Germinal center (tissue), 1 donor: ENCODE measurements around the gene VPS4B.
"Not testable (repeated sequence)": the region's sequence is repeated elsewhere in the genome, so short reads cannot be mapped to it uniquely, and the experiment has no call there.

Experiments used
- DNase-seq: peaks from one replicate; pipeline ENCODE4 v3.0.0; 2012; ENCODE audit warnings: mixed read lengths, low spot score

Gene VPS4B

GRCh38 chr18:63422087-63422863, at the start of gene VPS4B:
VPS4B (minus strand) TSS chr18:63422476; CDS start chr18:63422259, 217 bp downstream.
- peak; percentile 98 for DNase-seq

- no peak for DNase-seq
Observed at GRCh38 chr18:63470751-63471150, 48.5 kb upstream of the VPS4B start.

DNA sequence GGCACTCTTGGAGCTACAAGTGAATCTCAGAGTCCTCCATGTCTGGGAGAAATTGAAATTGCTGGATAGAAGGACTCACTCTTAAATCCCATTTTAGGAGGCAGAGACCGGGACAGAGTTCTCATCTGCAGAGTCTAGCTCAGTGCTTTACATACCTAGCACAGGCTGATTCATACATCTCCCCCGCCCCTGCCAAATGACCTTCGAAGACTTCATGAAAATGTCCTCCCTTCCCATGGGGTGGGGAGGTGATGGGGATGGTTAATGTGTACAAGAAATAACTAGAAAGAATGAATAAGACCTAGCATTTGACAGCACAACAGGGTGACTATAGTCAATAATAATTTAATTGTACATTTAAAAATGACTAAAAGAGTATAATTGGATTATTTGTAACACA, 46.3 kb upstream of the VPS4B start:
- DNase-seq, result no peak

GRCh38 chr18:63467699-63468098, 45.4 kb upstream of the VPS4B start:
- DNase-seq, result no peak

GRCh38 chr18:63465059-63465458, 42.8 kb upstream of the VPS4B start:
- no peak for DNase-seq

GRCh38 chr18:63464434-63464833, 42.2 kb upstream of the VPS4B start:
- DNase-seq, result no peak

GRCh38 chr18:63460414-63460813, 38.1 kb upstream of the VPS4B start:
- no peak for DNase-seq

DNA sequence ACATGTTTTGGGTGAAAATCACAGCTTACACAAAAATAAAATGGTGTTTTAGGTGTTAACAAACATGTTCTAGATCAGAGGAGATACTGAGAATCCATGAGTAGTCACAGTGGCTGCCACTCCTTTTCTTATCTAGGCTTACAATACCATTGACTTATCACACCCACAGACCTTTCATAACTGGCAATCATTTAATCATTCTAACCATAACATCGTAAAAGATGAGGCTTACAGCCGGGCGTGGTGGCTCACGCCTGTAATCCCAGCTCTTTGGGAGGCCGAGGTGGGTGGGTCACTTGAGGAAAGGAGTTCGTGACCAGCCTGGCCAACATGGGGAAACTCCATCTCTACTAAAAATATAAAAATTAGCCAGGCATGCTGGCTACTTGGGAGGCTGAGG, 35.7 kb upstream of the VPS4B start:
- no peak for DNase-seq

DNA sequence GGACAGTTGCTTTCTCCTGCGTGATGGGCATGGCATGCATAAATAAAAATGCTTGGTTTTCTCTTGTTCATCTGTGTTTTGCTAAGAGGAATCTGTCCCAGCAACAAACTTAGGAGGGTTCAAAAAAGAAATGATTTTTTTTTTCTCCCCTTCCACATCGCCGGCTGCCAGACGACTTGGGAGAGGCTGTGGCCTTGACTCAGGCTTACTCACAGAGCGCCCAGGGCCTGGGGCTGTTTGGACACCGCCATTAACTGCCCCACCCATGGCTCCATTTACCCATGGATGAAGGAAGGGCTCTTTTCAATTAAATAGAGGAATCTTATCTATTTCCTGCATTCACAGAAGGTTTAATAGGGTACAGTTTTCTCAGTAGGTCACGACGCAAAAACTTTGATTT, 32.2 kb upstream of the VPS4B start:
- no peak for DNase-seq

GRCh38 chr18:63452751-63453150, 30.5 kb upstream of the VPS4B start:
- DNase-seq, result not testable (repeated sequence)

GRCh38 chr18:63451799-63452660, 29.8 kb upstream of the VPS4B start:
- DNase-seq, result no peak

- DNase-seq, result no peak
Observed at GRCh38 chr18:63449426-63449825, 27.1 kb upstream of the VPS4B start.

GRCh38 chr18:63447066-63447465, 24.8 kb upstream of the VPS4B start:
- DNase-seq, result no peak

DNA sequence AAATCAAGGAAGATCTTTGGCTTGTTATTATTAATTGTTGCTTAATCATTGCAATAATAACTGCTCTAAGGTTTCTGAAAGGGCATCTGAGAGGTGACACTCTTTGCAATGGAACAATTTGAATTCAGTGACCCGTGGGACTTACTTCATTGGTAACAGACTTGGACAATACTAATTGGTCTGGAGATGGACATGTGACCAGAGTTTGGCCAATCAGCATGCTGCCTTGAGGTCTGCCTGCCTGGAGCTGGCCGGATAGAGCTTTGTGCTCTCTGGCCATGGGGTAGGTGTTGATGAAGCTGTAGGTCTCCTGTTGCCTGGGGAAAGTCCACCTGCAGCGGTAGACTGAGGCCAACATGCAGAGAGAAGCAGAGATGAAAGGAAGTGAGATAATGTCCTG, 24.0 kb upstream of the VPS4B start:
- no peak for DNase-seq

DNA sequence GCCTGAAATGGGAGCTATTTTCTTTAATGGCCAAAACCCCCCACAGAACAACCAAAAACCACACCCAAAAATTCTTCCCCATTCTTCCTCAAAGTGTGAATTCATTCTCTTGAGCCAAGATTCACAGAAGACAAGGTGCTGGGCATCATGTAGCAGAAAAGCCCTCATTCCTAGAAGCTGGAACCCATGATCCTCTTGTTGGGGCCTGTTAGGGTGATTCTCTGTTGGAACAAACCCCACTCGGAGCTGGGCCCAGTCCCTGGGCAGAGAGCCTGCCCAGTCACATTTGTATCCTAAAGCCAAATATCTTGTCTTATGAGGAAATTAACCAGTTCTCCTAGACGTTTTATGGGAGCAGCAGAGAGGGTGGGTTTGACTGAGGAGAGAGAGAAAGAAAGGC, 22.8 kb upstream of the VPS4B start:
- DNase-seq, result no peak

DNA sequence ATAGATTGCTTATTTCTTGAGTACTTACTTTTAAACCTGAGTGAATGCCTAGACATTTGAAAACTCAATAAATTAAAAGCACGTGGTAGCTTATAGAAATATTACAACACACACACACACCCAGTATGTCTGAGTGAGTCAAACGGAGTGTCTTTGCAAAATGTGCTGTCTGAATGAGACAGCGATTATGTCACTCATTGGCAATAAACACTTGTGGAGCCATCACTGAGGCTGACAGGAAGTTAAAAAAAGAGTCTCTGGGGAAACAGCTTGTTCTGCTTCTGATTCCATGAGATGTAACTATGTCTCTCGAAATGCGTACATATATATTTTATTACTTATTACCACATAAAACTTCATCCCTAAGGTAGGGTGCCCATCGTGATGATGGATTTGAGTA, 22.3 kb upstream of the VPS4B start:
- peak; percentile 24 for DNase-seq

- DNase-seq, result no peak
Observed at GRCh38 chr18:63443829-63444228, 21.6 kb upstream of the VPS4B start.

- DNase-seq, result no peak
Observed at GRCh38 chr18:63440881-63441280, 18.6 kb upstream of the VPS4B start.

DNA sequence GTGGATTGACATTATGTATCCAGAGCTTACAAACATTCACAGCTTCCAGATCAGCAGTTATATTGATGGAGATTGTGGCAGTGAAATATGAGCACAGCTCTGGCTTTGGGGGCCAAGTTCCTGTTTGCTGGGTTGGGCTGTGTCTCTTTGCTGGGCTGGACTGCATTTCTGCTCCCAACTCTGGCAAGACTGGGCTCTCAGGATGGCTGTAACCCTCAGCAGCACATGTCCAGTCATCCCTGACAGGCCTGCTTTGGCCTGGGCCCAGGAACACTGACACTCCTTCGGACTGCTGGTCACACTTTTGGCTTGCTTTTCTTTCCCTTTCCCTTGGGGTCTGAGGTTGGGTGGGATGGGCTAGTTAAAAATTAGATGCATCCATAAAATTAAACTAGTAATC, 17.9 kb upstream of the VPS4B start:
- no peak for DNase-seq

GRCh38 chr18:63439334-63439733, 17.1 kb upstream of the VPS4B start:
- peak; percentile 47 for DNase-seq

DNA sequence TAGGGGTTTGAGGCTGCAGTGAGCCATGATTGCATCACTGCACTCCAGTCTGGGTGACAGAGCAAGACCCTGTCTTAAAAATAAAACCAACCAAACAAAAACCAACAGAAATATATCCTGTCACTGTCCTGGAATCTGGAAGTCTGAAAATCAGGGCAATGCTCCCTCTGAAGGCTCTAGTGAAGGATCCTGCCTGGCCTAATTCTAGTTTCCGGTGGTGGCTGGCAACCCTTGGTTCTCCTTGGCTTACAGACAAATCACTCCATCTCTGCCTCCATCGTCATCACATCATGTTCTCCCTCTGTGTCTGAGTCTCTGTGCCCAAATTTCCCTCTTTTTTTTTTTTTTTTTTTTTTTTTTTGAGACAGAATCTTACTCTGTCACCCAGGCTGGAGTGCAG, 15.9 kb upstream of the VPS4B start:
- no peak for DNase-seq

- no peak for DNase-seq
Observed at GRCh38 chr18:63433334-63433866, 11.1 kb upstream of the VPS4B start.

GRCh38 chr18:63431180-63431579, 8.9 kb upstream of the VPS4B start:
- DNase-seq, result no peak
